IPS-18a (cell line): ENCODE measurements around the gene RPLP2.

Experiments used
- H3K27ac ChIP-seq: one replicate; pipeline ENCODE4 v1.5.1; 2013; ENCODE audit warnings: low read length
- H3K27me3 ChIP-seq: one replicate; pipeline ENCODE4 v1.6.1; 2013; ENCODE audit warnings: mild to moderate bottlenecking, low read length; ENCODE audit not compliant: control insufficient read depth, insufficient read depth
- H3K36me3 ChIP-seq: one replicate; pipeline ENCODE4 v1.6.1; 2013; ENCODE audit warnings: low read depth, low read length; ENCODE audit not compliant: control insufficient read depth
- H3K4me1 ChIP-seq: one replicate; pipeline ENCODE4 v1.6.1; 2013; ENCODE audit warnings: low read depth, low read length; ENCODE audit not compliant: control insufficient read depth
- H3K4me3 ChIP-seq: one replicate; pipeline ENCODE4 v1.5.1; 2013; ENCODE audit warnings: low read length
- H3K9ac ChIP-seq: one replicate; pipeline ENCODE4 v1.6.1; 2013; ENCODE audit warnings: mild to moderate bottlenecking, low read length, moderate library complexity
- H3K9me3 ChIP-seq: one replicate; pipeline ENCODE4 v1.6.1; 2013; ENCODE audit warnings: low read depth, low read length; ENCODE audit not compliant: control insufficient read depth

The RPLP2 gene

DNA sequence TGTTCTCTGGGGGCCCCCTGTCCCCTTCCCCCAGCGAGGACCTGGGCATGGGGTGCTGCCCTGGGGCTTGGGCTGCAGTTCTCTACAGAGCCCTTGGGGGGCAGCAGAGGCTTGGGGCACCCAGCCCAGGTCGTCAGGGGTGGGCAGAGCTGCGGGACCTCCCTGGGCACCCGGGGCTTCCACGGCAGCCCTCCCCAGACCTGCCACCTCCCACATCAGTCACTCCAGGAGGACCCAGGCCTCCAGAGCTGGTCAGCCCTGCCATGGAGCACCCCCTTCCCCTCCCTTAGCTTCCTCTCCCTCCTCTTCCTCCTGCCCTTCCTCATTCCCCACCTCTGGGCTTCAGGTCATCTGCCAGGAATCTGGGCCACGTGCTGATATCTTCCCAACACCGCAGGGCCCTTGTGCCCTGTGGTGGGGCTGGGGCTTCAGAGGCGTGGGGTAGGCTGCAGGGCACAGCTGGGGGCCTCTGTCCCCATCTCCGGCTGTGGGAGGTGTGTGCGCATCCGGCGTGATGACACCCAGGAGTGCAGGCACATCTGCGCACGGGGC, 38.7 kb downstream of the RPLP2 start:
- peak overlapping the region; percentile 58 for H3K4me3 ChIP-seq
- peaks cover 24% of the 10 kb centered on the region for H3K27me3 ChIP-seq
- no peaks in the 10 kb centered on the region for H3K9me3 ChIP-seq
- H3K4me1 ChIP-seq, result peaks cover 22% of the 10 kb centered on the region
- no peaks in the 10 kb centered on the region for H3K36me3 ChIP-seq
- no peak overlapping the region for H3K9ac ChIP-seq
- H3K27ac ChIP-seq, result no peak overlapping the region

DNA sequence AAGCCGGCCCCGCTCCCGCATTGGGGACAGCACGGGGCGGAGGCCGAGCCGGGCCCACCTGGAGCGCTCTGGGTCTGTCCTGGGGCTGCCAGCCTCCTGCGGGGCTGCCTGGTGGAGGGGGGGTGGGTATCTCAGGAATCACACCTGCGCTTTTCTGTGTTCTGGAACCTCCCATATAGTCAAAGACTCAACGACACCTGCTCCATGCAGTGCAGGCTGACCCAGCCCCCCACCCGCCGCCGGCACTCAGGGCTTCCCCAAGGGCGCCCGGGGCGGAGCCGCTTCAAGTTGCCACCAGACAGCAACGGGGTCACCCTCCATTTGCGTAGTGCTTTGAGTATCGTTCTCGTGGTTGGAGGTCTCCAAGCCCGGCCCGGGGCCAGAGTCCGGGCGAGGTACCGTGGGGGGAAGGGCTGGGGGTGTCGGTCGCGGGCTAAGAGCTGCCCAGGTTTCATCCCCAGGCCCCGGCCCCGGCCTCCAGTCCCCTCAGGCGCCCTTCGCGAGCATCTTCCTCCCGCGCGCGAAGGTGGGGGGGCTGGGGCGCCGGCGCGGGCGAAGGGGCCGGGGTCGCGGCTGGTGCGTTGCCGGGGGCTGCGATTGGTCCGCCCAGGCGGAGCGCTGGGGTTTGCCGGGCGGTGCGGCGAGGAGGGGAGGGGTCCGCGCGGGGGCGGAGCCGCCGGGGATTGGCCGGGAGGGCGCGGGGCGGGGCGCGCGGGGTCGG, 39.5 kb downstream of the RPLP2 start:
- peak overlapping the region; percentile 58 for H3K4me3 ChIP-seq
- H3K4me1 ChIP-seq, result peaks cover 19% of the 10 kb centered on the region
- no peaks in the 10 kb centered on the region for H3K9me3 ChIP-seq
- H3K27me3 ChIP-seq, result peaks cover 24% of the 10 kb centered on the region
- no peak overlapping the region for H3K27ac ChIP-seq
- no peak overlapping the region for H3K9ac ChIP-seq
- H3K36me3 ChIP-seq, result no peaks in the 10 kb centered on the region

GRCh38 chr11:849951-850774, 40.4 kb downstream of the RPLP2 start:
- Histone ChIP-seq H3K4me1 (peaks cover 13% of the 10 kb centered on the region), H3K9me3 (no peaks in the 10 kb centered on the region), H3K27me3 (peaks cover 24% of the 10 kb centered on the region), H3K9ac (peak overlapping the region; percentile 22), H3K27ac (no peak overlapping the region), H3K4me3 (peak overlapping the region; percentile 63), H3K36me3 (no peaks in the 10 kb centered on the region)

DNA sequence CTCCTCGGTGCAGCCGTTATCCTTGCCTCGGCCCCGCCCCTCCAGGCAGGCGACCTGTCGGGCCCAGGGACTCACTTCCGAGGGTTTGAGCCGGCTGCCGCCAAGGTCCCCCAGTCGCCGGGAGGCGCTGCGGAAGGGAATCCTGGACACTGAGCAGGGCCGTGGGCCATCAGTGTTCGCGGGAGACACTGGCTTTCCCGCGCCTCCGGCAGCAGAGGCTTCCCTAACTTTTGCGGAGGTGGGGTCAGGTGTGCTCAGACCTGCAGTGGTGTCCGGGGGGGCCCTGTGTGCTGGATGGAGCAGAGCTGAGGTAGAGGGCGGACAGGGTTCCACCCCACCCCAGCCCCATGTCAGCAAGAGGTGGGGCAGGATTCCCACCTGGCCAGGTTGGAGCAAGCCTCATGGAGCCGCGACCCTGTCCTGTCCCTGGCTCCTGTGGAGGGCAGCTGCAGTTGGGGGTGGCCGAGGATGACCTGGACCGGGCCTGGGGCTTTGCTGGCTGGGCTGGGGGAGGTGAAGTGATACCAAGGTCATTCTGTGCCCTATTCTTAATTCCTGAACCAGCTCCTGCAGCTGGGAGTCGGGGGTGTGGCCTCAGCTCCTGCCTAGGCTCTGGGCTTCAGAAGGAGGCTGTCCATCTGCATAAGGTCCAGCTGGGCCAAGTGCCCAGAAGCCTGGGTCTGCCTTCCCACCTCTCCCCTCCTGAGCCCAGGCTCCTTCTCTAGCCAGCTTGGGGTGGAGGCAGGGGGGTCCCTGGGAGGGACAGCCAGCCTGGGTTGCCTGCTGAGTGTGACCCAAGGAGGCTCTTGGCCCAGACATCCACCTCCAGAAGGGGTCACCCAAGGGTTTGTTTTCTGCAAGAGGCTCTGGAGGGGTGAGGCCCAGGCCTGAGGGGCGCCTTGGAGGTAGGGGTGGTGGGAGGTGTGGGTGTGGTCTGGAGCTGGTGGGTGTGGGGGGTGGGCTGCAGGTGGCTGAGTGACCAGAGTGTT, 41.3 kb downstream of the RPLP2 start:
- peaks cover 9% of the 10 kb centered on the region for H3K4me1 ChIP-seq
- H3K36me3 ChIP-seq, result no peaks in the 10 kb centered on the region
- H3K9me3 ChIP-seq, result no peaks in the 10 kb centered on the region
- no peak overlapping the region for H3K27ac ChIP-seq
- no peak overlapping the region for H3K9ac ChIP-seq
- H3K4me3 ChIP-seq, result peak overlapping the region; percentile 63
- H3K27me3 ChIP-seq, result peaks cover 24% of the 10 kb centered on the region

- Histone ChIP-seq H3K9me3 (no peaks in the 10 kb centered on the region), H3K27ac (no peak overlapping the region), H3K4me1 (peaks cover 18% of the 10 kb centered on the region), H3K4me3 (no peak overlapping the region), H3K36me3 (no peaks in the 10 kb centered on the region), H3K27me3 (peaks cover 20% of the 10 kb centered on the region), H3K9ac (no peak overlapping the region)
Measured at GRCh38 chr11:852762-853161, 43.0 kb downstream of the RPLP2 start.

DNA sequence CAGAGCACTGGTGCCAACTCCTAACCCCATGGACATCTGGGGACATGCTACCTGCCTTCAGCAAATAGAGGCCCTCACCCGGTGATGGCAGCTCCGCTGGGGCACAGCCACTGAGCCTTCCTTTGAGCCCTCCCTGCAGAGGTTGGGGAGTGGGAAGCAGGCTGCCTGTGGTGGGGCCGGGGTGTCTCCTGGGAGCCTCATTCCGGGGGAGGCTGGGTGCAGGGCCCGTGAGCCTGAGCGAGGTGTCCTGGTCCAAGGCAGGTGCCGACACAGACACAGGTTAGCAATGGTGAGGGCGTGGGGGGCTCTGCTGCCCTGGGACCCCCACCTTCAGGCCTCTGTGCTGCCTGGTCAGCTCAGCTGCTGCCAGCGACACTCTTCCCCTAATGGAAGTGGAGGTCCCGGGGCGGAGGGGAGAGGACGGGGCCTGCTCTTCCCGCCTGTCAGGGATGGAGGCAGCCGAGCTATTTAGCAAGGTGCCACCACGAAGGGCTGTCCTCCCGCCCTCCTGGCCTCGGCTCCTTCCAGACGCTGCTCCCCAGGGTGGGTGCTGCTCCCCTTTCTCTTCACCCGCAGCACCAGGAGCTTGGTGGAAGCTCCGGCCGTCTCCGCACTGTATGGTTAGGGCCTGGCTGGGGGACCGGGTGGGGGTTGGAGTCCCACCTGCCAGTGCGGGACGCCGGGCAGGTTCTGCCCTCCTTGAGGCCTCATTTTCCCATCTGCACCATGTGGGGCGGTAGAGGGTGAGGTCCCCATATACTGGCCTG, 44.1 kb downstream of the RPLP2 start:
- H3K4me3 ChIP-seq, result no peak overlapping the region
- H3K27ac ChIP-seq, result no peak overlapping the region
- H3K9me3 ChIP-seq, result no peaks in the 10 kb centered on the region
- H3K27me3 ChIP-seq, result peaks cover 14% of the 10 kb centered on the region
- H3K36me3 ChIP-seq, result no peaks in the 10 kb centered on the region
- no peak overlapping the region for H3K9ac ChIP-seq
- H3K4me1 ChIP-seq, result peaks cover 12% of the 10 kb centered on the region

DNA sequence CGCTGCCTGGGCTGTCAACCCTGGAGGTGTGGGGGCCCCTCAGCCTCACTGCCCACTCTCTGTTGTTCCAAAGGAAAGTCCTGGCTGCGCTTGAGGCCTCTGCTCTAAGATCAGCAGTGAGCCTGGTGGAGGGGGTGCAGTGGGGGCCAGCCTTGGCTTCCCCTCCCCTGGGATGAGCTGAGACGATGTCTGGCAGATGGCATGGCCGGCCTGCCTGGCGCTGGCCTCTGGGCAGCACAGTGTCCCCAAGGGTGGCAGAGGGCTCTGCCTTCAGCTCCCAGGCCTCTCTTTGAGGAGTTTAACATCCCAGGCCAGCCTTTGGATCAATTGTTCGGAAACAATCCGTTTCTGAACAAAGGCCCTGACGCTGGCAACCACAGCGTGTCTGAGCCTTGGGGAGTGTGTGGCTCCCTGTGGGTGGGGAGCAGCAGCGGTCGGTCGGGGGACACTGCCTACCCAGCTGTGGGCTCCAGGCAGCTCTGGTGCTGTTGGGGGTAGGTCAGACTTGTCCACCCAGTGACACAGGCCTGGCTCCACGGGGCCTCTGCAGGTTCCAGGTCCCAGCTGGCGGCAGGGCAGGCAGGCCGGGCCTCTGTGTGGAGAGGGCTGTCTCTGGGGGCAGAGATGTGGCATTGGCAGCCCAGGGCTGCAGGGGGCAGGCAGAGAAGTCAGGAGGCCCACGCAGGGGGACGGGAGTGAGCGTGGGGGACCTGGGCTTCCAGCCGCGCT, 45.0 kb downstream of the RPLP2 start:
- H3K9ac ChIP-seq, result no peak overlapping the region
- H3K4me1 ChIP-seq, result peaks cover 9% of the 10 kb centered on the region
- no peaks in the 10 kb centered on the region for H3K9me3 ChIP-seq
- H3K36me3 ChIP-seq, result no peaks in the 10 kb centered on the region
- peaks cover 12% of the 10 kb centered on the region for H3K27me3 ChIP-seq
- no peak overlapping the region for H3K27ac ChIP-seq
- H3K4me3 ChIP-seq, result no peak overlapping the region

- no peak overlapping the region for H3K9ac ChIP-seq
- H3K36me3 ChIP-seq, result no peaks in the 10 kb centered on the region
- H3K27me3 ChIP-seq, result peaks cover 7% of the 10 kb centered on the region
- peaks cover 9% of the 10 kb centered on the region for H3K4me1 ChIP-seq
- H3K27ac ChIP-seq, result no peak overlapping the region
- H3K4me3 ChIP-seq, result no peak overlapping the region
- no peaks in the 10 kb centered on the region for H3K9me3 ChIP-seq
Measured at GRCh38 chr11:855330-855674, 45.5 kb downstream of the RPLP2 start.

DNA sequence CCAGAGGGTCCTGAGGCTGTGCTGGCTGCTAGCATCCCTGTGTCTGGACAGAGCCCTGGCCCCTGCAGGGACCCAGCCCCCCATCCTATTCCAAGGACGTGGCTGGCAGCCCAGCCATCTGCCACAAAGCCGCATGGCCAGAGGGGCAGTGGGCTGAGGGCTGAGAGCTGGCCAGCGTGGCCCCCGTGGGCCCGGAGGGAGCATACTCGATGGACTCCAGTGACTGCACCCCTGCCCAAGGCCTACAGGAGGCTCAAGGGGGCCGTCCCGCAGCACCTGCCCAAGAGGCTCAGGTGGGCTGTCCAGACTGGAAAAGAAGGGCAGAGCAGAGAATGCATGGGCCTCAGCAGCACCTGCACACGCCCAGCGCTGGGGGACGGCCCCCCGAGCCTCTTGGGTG, 46.0 kb downstream of the RPLP2 start:
- Histone ChIP-seq H3K9me3 (no peaks in the 10 kb centered on the region), H3K9ac (no peak overlapping the region), H3K27me3 (peaks cover 4% of the 10 kb centered on the region), H3K27ac (no peak overlapping the region), H3K36me3 (no peaks in the 10 kb centered on the region), H3K4me3 (no peak overlapping the region), H3K4me1 (peaks cover 9% of the 10 kb centered on the region)

DNA sequence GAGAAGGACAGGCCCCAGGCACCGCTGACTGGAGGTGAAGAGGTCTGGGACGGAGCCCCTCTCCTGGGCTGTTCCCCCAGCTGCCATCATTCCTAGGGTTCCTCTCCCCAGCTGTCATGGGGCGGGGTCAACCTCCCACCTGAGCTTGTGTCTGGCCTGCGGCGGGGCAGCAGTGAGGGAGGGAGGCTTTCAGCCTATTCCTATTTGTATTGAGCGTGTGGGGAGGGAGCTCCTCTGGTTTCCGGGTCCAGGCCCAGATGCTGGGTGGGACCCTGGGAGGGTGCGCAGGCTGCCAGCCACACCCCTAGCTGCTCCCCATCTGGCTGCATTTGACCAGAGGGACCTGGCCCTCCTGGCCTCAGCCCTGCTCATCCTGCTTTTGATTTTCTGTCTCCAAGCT, 46.6 kb downstream of the RPLP2 start:
- Histone ChIP-seq H3K9ac (no peak overlapping the region), H3K27me3 (peaks cover 5% of the 10 kb centered on the region), H3K4me3 (no peak overlapping the region), H3K36me3 (no peaks in the 10 kb centered on the region), H3K4me1 (peaks cover 9% of the 10 kb centered on the region), H3K9me3 (no peaks in the 10 kb centered on the region), H3K27ac (no peak overlapping the region)
